Measurements from ENCODE around the gene PANK4. TPM values are rescaled to one million over a fixed set of nuclear protein-coding genes. Genes with fewer than 3 reads are reported as not detected.
"Not testable (repeated sequence)": the region's sequence is repeated elsewhere in the genome, so short reads cannot be mapped to it uniquely, and the experiment has no call there.

PANK4 gene
- total RNA-seq, 2 experiments from 2014 or later = 39.1 to 41.3 TPM

DNA sequence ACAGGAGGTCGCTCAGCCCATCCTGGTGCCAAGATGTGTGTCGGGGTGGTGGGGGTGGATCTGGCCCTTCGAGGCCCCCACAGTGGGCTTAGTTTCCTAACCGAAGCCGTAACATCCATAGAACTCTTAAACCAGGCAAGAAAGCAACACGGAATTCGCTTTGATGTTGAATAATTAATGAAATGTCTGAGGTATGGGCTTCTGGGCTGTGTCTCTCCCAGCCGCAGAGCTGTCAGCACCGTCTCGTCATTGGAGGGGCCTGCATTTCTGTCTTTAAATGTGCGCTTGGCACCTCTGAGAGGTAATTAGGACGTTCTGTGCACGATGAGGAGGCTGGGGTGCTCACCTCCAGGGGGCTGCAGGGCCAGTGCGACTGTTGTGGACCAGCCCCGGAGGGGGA, 63.6 kb downstream of the PANK4 start:
- ChIA-PET CTCF (no interaction called here), POLR2A (no interaction called here)

DNA sequence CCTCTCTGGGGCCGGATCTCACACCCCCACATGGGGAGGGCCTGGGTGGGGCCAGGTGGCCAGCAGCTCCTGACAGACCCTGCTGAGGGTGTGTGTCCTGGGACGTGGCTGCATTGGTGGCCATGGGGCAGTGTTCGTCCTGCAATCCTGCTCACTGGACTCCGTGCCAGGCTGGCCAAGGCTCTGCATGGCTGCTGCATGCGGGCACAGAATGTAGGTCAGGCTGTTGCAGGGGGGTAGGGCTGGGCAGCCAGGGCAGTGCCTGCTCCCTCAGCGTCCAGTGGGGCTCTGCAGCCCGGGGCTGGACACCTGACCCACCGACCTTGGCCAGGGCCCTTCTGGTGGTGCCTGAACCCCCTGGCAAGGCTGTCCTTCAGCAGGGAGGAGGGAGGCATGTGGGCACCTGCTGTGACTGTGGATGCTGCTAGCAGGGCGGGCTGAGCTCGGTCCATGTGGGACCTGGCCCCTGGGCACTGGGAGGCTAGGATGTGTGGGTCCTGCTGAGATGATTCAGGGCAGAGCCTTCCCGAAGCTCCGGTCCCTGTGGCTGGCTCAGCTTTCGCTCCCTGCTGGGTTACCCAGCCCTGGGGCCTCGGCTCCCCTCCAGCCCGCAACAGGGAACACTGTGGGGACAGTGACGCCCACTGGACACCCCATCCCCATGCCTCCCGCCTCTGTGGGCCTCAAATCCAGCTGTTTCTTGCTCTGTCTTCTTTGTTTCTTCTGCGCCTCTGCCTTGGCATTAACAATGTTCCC, 65.2 kb downstream of the PANK4 start:
- POLR2A ChIA-PET = no interaction called here
- CTCF ChIA-PET = no interaction called here

DNA sequence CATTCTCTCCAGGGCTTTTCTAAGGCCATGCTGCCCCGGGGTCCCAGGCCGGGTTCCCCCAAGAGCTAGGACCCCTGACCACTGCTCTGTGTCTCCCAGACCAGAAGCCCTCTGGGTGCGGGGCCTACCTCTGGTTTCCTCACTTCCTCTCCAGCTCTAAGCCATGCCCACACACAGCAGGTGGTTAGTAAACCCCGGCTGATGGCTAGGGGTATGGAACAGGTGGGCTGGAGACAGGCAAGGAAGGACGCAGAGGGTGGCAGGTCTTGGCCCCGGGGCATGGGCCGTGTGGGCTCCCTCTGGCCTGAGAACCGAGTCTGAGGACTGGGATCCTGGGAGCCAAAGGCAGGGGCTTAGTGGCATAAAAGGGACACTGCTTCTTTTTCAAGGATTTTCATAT, 66.2 kb downstream of the PANK4 start:
- ChIA-PET POLR2A (no interaction called here), CTCF (no interaction called here)

DNA sequence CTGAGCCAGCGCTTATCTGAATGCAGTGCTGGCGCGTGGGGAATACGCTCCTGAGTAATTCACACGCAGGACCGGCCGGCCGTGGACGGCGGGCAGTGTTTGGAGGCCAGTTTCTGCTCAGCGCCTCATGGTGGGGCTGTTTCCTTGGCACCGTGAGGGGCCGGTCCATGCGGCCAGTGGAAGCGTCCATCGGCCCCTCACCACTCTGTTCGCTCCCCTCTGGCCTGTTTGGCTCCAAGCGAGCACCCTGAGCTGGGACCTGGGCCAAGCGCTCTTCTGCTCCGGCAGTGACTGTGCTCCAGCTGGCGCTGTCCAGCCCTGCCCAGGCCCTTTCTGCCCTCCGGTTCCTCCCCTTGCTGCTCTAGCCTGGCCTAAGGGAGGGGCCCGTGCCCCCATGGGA, 66.6 kb downstream of the PANK4 start:
- ChIA-PET CTCF (no interaction called here), POLR2A (no interaction called here)

DNA sequence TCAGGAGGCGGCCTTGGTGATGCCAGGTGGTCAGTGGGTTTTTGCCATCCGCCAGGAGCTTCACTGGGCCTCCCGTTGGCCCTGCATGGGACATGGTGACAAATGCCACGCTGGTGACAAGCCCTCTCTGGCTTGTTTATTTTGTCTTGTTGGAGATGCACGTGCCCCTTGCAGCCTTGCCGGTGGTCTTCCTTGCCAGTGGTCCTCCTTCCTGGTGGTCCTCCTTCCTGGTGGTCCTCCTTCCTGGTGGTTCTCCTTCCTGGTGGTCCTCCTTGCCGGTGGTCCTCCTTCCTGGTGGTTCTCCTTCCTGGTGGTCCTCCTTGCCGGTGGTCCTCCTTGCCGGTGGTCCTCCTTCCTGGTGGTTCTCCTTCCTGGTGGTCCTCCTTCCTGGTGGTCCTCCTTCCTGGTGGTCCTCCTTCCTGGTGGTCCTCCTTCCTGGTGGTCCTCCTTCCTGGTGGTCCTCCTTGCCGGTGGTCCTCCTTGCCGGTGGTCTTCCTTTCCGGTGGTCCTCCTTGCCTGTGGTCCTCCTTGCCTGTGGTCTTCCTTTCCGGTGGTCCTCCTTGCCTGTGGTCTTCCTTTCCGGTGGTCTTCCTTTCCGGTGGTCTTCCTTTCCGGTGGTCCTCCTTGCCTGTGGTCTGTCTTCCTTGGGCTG, 67.2 kb downstream of the PANK4 start:
- POLR2A ChIA-PET, CTCF ChIA-PET: not testable (repeated sequence)

DNA sequence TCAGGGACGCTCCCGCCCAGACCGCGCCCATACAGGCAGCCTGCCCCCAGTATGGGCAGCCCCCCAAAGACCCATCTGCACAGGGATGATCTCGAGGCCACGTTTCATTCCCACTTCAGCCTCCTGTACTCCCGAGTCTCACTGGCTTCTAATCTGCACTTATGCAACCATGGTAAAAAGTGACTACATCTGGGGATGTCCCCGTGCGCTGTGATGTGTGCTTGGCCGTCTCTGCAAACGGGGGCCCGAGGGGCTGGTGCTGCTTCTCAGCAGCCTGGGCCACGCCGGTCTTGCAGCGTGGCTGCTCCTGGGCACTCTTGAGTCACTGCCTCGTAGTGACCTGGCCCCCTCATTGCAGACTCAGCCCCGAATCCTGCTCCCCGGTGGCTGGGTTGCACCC, 67.7 kb downstream of the PANK4 start:
- ChIA-PET CTCF (no interaction called here), POLR2A (no interaction called here)

Other genes starting within 250 kb of the PANK4 start
- 1 to 10 TPM; 8.7 to 9.9 TPM for gene MORN1, start 135.0 kb downstream of the PANK4 start, total RNA-seq
- 100 to 1,000 TPM; 188 to 209 TPM for gene RER1, start 134.8 kb downstream of the PANK4 start, total RNA-seq
- gene PEX10, start 114.0 kb downstream of the PANK4 start, total RNA-seq = 10 to 100 TPM; 22.6 to 24.2 TPM
- gene PLCH2, start 50.3 kb downstream of the PANK4 start, total RNA-seq = under 1 TPM; 0.80 to 0.84 TPM
- gene HES5, start 3.7 kb upstream of the PANK4 start, total RNA-seq = under 1 TPM; 0.21 to 0.23 TPM
- 100 to 1,000 TPM; 141 to 153 TPM for gene TNFRSF14, start 29.8 kb upstream of the PANK4 start, total RNA-seq
- gene PRXL2B, start 60.2 kb upstream of the PANK4 start, total RNA-seq = 10 to 100 TPM; 40.0 to 41.9 TPM
- gene MMEL1, start 106.4 kb upstream of the PANK4 start, total RNA-seq = under 1 TPM in 1 of 2 experiments, not detected in 1; 0.42 TPM

Data from activated CD8-positive, alpha-beta memory T cell treated with anti-CD3 and anti-CD28 coated beads for 36 hours (primary cell).